Neuronal stem cell (in vitro differentiated cells): ENCODE measurements around the gene RIT1.
A peak's percentile ranks its signal among the peaks of the same experiment; 100 is the strongest.

Experiments
- DNase-seq: peaks from one replicate; pipeline ENCODE4 v3.0.0-alpha.2; 2013; ENCODE audit warnings: low spot score
- H2AFZ ChIP-seq: one replicate; pipeline ENCODE4 v1.6.1; 2013; ENCODE audit warnings: mild to moderate bottlenecking, low read length, inconsistent platforms
- H2AK5ac ChIP-seq: 2 replicates; pipeline ENCODE4 v1.6.1; 2013; ENCODE audit warnings: low read depth, mild to moderate bottlenecking, inconsistent platforms, low read length, moderate library complexity, mixed read lengths
- H2BK120ac ChIP-seq: 2 replicates; pipeline ENCODE4 v1.6.1; 2013; ENCODE audit warnings: low read depth, mild to moderate bottlenecking, inconsistent platforms, low read length, moderate library complexity, mixed read lengths
- H2BK12ac ChIP-seq: one replicate; pipeline ENCODE4 v1.6.1; 2013; ENCODE audit warnings: low read length, inconsistent platforms
- H2BK15ac ChIP-seq: 2 replicates; pipeline ENCODE4 v1.6.1; 2013; ENCODE audit warnings: mild to moderate bottlenecking, low read length, inconsistent platforms, mixed read lengths
- H2BK5ac ChIP-seq: one replicate; pipeline ENCODE4 v1.6.1; 2013; ENCODE audit warnings: inconsistent platforms, mild to moderate bottlenecking, low read length, moderate library complexity
- H3K14ac ChIP-seq: one replicate; pipeline ENCODE4 v1.6.1; 2013; ENCODE audit warnings: low read length, inconsistent platforms
- H3K18ac ChIP-seq: 2 replicates; pipeline ENCODE4 v1.6.1; 2013; ENCODE audit warnings: low read length, inconsistent platforms
- H3K23ac ChIP-seq: 2 replicates; pipeline ENCODE4 v1.6.1; 2013; ENCODE audit warnings: low read depth, mild to moderate bottlenecking, mixed read lengths, low read length, inconsistent platforms; ENCODE audit not compliant: poor library complexity
- H3K27ac ChIP-seq: replicated peaks from 3 replicates; pipeline ENCODE4 v1.5.1; 2013; ENCODE audit warnings: low read length, inconsistent platforms
- H3K27me3 ChIP-seq, 3 experiments: 2 replicates each; pipeline ENCODE4 v1.6.1; 2013; ENCODE audit warnings: low read length in 3 of 3, mild to moderate bottlenecking in 2 of 3, inconsistent platforms in 1 of 3, low read depth in 1 of 3, mixed read lengths in 1 of 3, moderate library complexity in 1 of 3; ENCODE audit not compliant: control insufficient read depth in 3 of 3, insufficient read depth in 3 of 3
- H3K36me3 ChIP-seq, 2 donors: replicated peaks in 1 of 2; 2 replicates each; pipeline ENCODE4 v1.6.1; 2013; ENCODE audit warnings: low read length in 2 of 2; ENCODE audit not compliant: control insufficient read depth in 2 of 2, insufficient read depth in 2 of 2
- H3K4ac ChIP-seq: 2 replicates; pipeline ENCODE4 v1.6.1; 2013; ENCODE audit warnings: inconsistent platforms, mild to moderate bottlenecking, low read length, moderate library complexity
- H3K4me1 ChIP-seq, 2 donors: 1 replicate in 1 of 2; 2 replicates in 1 of 2; pipeline ENCODE4 v1.6.1; 2013; ENCODE audit warnings: low read length in 2 of 2, low read depth in 1 of 2; ENCODE audit not compliant: control insufficient read depth in 2 of 2, insufficient read depth in 1 of 2
- H3K4me2 ChIP-seq: one replicate; pipeline ENCODE4 v1.6.1; 2013; ENCODE audit warnings: mild to moderate bottlenecking, low read length, inconsistent platforms; ENCODE audit not compliant: insufficient read depth, poor library complexity, severe bottlenecking
- H3K4me3 ChIP-seq, 2 donors: 2 replicates each; pipeline ENCODE4 v1.5.1; 2013; ENCODE audit warnings: low read length in 2 of 2, mild to moderate bottlenecking in 2 of 2, inconsistent platforms in 1 of 2, moderate library complexity in 1 of 2
- H3K79me1 ChIP-seq: one replicate; pipeline ENCODE4 v1.6.1; 2013; ENCODE audit warnings: low read depth, mild to moderate bottlenecking, inconsistent platforms, low read length, moderate library complexity
- H3K9ac ChIP-seq: one replicate; pipeline ENCODE4 v1.6.1; 2013; ENCODE audit warnings: mild to moderate bottlenecking, low read depth, low read length, inconsistent platforms; ENCODE audit not compliant: poor library complexity
- H3K9me3 ChIP-seq, 2 donors: replicated peaks in 1 of 2; 2 replicates each; pipeline versions ENCODE3 to v1.6.1; 2013; ENCODE audit warnings: low read length in 2 of 2, mild to moderate bottlenecking in 2 of 2, inconsistent platforms in 1 of 2, low read depth in 1 of 2, mixed read lengths in 1 of 2, moderate library complexity in 1 of 2; ENCODE audit not compliant: control insufficient read depth in 2 of 2, insufficient read depth in 1 of 2
- H4K8ac ChIP-seq: one replicate; pipeline ENCODE4 v1.6.1; 2013; ENCODE audit warnings: low read depth, mild to moderate bottlenecking, inconsistent platforms, low read length, moderate library complexity
- H4K91ac ChIP-seq: one replicate; pipeline ENCODE4 v1.6.1; 2013; ENCODE audit warnings: low read length, low read depth, mild to moderate bottlenecking, inconsistent platforms; ENCODE audit not compliant: poor library complexity
- WGBS, 2 donors: extraction: QIAGEN DNeasy Blood & Tissue Kit; methylation state at CpG; one replicate each; pipeline ENCODE4 v1.1.7; 2013; ENCODE audit warnings: missing lambda C conversion rate in 2 of 2, mixed read lengths in 1 of 2; ENCODE audit not compliant: insufficient read length in 2 of 2, insufficient replicate concordance in 1 of 2; ENCODE audit errors: extremely low coverage in 2 of 2; 5-methylcytosine and 5-hydroxymethylcytosine counted together

Gene RIT1

GRCh38 chr1:155877945-155878344, 33.2 kb downstream of the RIT1 start:
- no peak overlapping the region for H2BK15ac ChIP-seq
- H3K27ac ChIP-seq: no peak overlapping the region
- H2AFZ ChIP-seq: no peak overlapping the region
- H3K4me1 ChIP-seq: no peaks in the 10 kb centered on the region
- no peak for DNase-seq
- no peak overlapping the region for H3K14ac ChIP-seq
- H3K4me2 ChIP-seq: no peak overlapping the region
- H3K79me1 ChIP-seq: no peaks in the 10 kb centered on the region
- no peak overlapping the region for H2AK5ac ChIP-seq
- H3K27me3 ChIP-seq: no peaks in the 10 kb centered on the region
- no peak overlapping the region for H3K18ac ChIP-seq
- H4K8ac ChIP-seq: no peak overlapping the region
- no peak overlapping the region for H2BK120ac ChIP-seq
- WGBS, 2 donors: no CpG with 5 or more reads among the region's 2 CpGs
- H2BK12ac ChIP-seq: no peak overlapping the region
- no peak overlapping the region for H3K9ac ChIP-seq
- H2BK5ac ChIP-seq: no peak overlapping the region
- H3K9me3 ChIP-seq: no peaks in the 10 kb centered on the region
- peaks cover 10 to 65% of the 10 kb centered on the region in 2 donors for H3K36me3 ChIP-seq
- no peak overlapping the region for H3K23ac ChIP-seq
- no peak overlapping the region for H4K91ac ChIP-seq
- H3K4ac ChIP-seq: no peak overlapping the region
- H3K4me3 ChIP-seq: no peak overlapping the region

DNA sequence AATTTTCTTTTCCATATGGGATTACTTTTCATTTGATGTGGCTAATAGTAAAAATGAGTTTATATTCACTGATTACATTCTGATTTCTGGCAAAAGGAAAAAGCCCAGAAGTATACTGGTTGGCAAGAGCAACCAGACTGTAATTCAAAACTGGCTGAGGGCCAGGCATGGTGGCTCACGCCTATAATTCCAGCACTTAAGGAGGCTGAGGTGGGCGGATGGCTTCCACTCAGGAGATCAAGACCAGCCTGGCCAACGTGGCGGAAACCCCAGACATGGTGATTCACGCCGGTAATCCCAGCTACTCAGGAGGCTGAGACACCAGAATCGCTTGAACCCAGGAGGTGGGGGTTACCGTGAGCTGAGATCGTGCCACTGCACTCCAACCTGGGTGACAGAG, 37.3 kb downstream of the RIT1 start:
- Histone ChIP-seq H3K36me3 (peaks cover 8 to 61% of the 10 kb centered on the region in 2 donors), H3K27me3 (no peaks in the 10 kb centered on the region), H3K4ac (no peak overlapping the region), H2BK15ac (no peak overlapping the region), H3K4me2 (no peak overlapping the region), H3K27ac (no peak overlapping the region), H2AFZ (no peak overlapping the region), H2AK5ac (no peak overlapping the region), H3K14ac (no peak overlapping the region), H3K79me1 (no peaks in the 10 kb centered on the region), H3K23ac (no peak overlapping the region), H2BK5ac (no peak overlapping the region), H3K4me3 (no peak overlapping the region), H4K8ac (no peak overlapping the region), H4K91ac (no peak overlapping the region), H3K9me3 (no peaks in the 10 kb centered on the region), H2BK120ac (no peak overlapping the region), H2BK12ac (no peak overlapping the region), H3K9ac (no peak overlapping the region), H3K18ac (no peak overlapping the region), H3K4me1 (peaks cover 0 to 11% of the 10 kb centered on the region in 2 donors)
- no CpG with 5 or more reads among the region's 9 CpGs for WGBS, 2 donors
- no peak for DNase-seq

DNA sequence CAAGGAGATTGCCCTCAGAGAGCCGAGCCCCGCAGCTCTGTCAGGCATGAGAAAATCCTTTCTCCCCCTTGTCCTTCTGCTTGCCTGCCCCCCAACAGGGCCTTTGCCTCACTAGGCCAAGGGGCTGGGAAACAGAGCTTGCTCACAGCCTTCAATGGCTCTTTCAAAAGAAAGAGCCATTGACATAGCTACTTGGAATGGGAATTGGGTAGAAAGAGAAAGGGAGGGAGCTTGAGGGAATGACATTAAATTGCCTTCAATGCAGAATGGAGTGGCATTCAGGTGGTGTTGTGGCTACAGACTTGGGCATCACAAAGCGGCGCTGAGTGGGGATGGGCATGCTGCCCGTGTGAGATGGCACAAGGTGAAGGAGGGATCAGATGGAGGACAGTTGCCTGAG, 38.6 kb downstream of the RIT1 start:
- H2BK12ac ChIP-seq: no peak overlapping the region
- H4K8ac ChIP-seq: no peak overlapping the region
- WGBS, 2 donors: no CpG with 5 or more reads among the region's 5 CpGs
- H3K4ac ChIP-seq: no peak overlapping the region
- no peak for DNase-seq
- no peak overlapping the region for H2BK5ac ChIP-seq
- no peak overlapping the region for H3K23ac ChIP-seq
- peak overlapping the region; percentile 59 for H3K18ac ChIP-seq
- no peak overlapping the region for H3K14ac ChIP-seq
- H3K9ac ChIP-seq: no peak overlapping the region
- peaks cover 13 to 68% of the 10 kb centered on the region in 2 donors for H3K36me3 ChIP-seq
- peak overlapping the region; percentile 52 for H3K27ac ChIP-seq
- no peak overlapping the region for H3K4me3 ChIP-seq
- H4K91ac ChIP-seq: no peak overlapping the region
- H3K4me1 ChIP-seq: peaks cover 0 to 11% of the 10 kb centered on the region in 2 donors
- no peak overlapping the region for H3K4me2 ChIP-seq
- no peaks in the 10 kb centered on the region for H3K9me3 ChIP-seq
- peaks cover 2% of the 10 kb centered on the region for H3K79me1 ChIP-seq
- H2AK5ac ChIP-seq: no peak overlapping the region
- H3K27me3 ChIP-seq: no peaks in the 10 kb centered on the region
- H2BK15ac ChIP-seq: no peak overlapping the region
- no peak overlapping the region for H2AFZ ChIP-seq
- H2BK120ac ChIP-seq: no peak overlapping the region

GRCh38 chr1:155871390-155871789, 39.8 kb downstream of the RIT1 start:
- Histone ChIP-seq H3K79me1 (peaks cover 2% of the 10 kb centered on the region), H3K14ac (no peak overlapping the region), H3K4me3 (no peak overlapping the region), H3K4me1 (peaks cover 0 to 11% of the 10 kb centered on the region in 2 donors), H2BK120ac (no peak overlapping the region), H3K36me3 (peaks cover 13 to 69% of the 10 kb centered on the region in 2 donors), H3K9me3 (no peaks in the 10 kb centered on the region), H3K9ac (no peak overlapping the region), H4K8ac (no peak overlapping the region), H3K27me3 (no peaks in the 10 kb centered on the region), H3K23ac (no peak overlapping the region), H3K4ac (no peak overlapping the region), H3K18ac (no peak overlapping the region), H2BK5ac (no peak overlapping the region), H3K4me2 (no peak overlapping the region), H4K91ac (no peak overlapping the region), H2BK15ac (no peak overlapping the region), H2AK5ac (no peak overlapping the region), H3K27ac (no peak overlapping the region), H2AFZ (no peak overlapping the region), H2BK12ac (no peak overlapping the region)
- no CpG with 5 or more reads among the region's 1 CpG for WGBS, 2 donors
- no peak for DNase-seq
